Measurements from ENCODE around the gene CGB1. TPM values are rescaled to one million over a fixed set of nuclear protein-coding genes. Genes with fewer than 3 reads are reported as not detected.
"Not testable (repeated sequence)": the region's sequence is repeated elsewhere in the genome, so short reads cannot be mapped to it uniquely, and the experiment has no call there.

Gene CGB1
- total RNA-seq, 1 donor from 2014 or later = not detected

GRCh38 chr19:49020931-49021895 is 15.5 kb downstream of the CGB1 start:
- no peak for DNase-seq

- DNase-seq = no peak
These were observed 16.4 kb downstream of the CGB1 start for GRCh38 chr19:49020342-49020741.

GRCh38 chr19:49019242-49019932 is 17.3 kb downstream of the CGB1 start:
- no peak for DNase-seq

GRCh38 chr19:49018388-49019241 is 18.1 kb downstream of the CGB1 start:
- not testable (repeated sequence) for DNase-seq

GRCh38 chr19:49017666-49018351 is 18.9 kb downstream of the CGB1 start:
- DNase-seq = no peak

- DNase-seq = no peak
These were observed 19.5 kb downstream of the CGB1 start, which contains the start of gene LHB for GRCh38 chr19:49017041-49017665. Gene LHB, minus strand, starts transcription at chr19:49017091. Its CDS starts 10 bp downstream, at chr19:49017081.

GRCh38 chr19:49016067-49016839 is 20.4 kb downstream of the CGB1 start:
- DNase-seq = no peak

- DNase-seq = no peak
These were observed 21.8 kb downstream of the CGB1 start for GRCh38 chr19:49014870-49015255.

- no peak for DNase-seq
These were observed 22.4 kb downstream of the CGB1 start for GRCh38 chr19:49014123-49014869.

GRCh38 chr19:49011194-49011593 is 25.5 kb downstream of the CGB1 start:
- DNase-seq = no peak

GRCh38 chr19:49010453-49010852 is 26.2 kb downstream of the CGB1 start:
- no peak for DNase-seq

GRCh38 chr19:49009828-49010227 is 26.9 kb downstream of the CGB1 start:
- DNase-seq = no peak

GRCh38 chr19:49006905-49007304 is 29.8 kb downstream of the CGB1 start:
- DNase-seq = no peak

- no peak for DNase-seq
These were observed 31.6 kb downstream of the CGB1 start for GRCh38 chr19:49004964-49005614.

- no peak for DNase-seq
These were observed 32.6 kb downstream of the CGB1 start for GRCh38 chr19:49004133-49004532.

- no peak for DNase-seq
These were observed 37.0 kb downstream of the CGB1 start for GRCh38 chr19:48999481-49000325.

GRCh38 chr19:48997972-48998371 is 38.7 kb downstream of the CGB1 start:
- no peak for DNase-seq

GRCh38 chr19:48994035-48994386 is 42.7 kb downstream of the CGB1 start:
- DNase-seq = no peak
